IMR-90 (cell line): Measurements from ENCODE around the gene ACOT2. TPM values are rescaled to one million over a fixed set of nuclear protein-coding genes. Genes with fewer than 3 reads are reported as not detected.

ENCODE experiments used
- ATAC-seq: fragments of 200-7000 bp; cut with Tn5 transposase; 2 replicates; pipeline ENCODE4 v1.9.1; 2020; ENCODE audit warnings: low read depth, mild to moderate bottlenecking, moderate library complexity
- BruUV-seq: library from RNA; stranded (reverse); fragments of 400-500 nt; replicated peaks from 2 replicates; lab custom pipeline; 2021; lab: Mats Ljungman, UMichigan
- CTCF ChIA-PET: fragments of 300-600 bp; formaldehyde crosslinking; extraction: SDS; loops from one replicate; lab custom pipeline; 2021; ENCODE audit warnings: antibody characterized with exemption; lab: Yijun Ruan, JAX
- POLR2A ChIA-PET: fragments of 300-600 bp; sonication (Branson Sonifier 250); formaldehyde crosslinking; loops from one replicate; lab custom pipeline; 2022; ENCODE audit warnings: antibody characterized with exemption; ENCODE audit not compliant: unreplicated experiment; lab: Charles Lee
- DNase-seq: peaks from one replicate; pipeline ENCODE4 v3.0.0; 2013
- H2AFZ ChIP-seq: replicated peaks from 2 replicates; pipeline ENCODE3; 2013; ENCODE audit warnings: low read length, mild to moderate bottlenecking; ENCODE audit not compliant: poor library complexity
- H2AK5ac ChIP-seq: 2 replicates; pipeline ENCODE4 v1.6.1; 2013; ENCODE audit warnings: low read depth, low read length, inconsistent platforms
- H2AK9ac ChIP-seq: replicated peaks from 2 replicates; pipeline ENCODE3; 2013; ENCODE audit warnings: mild to moderate bottlenecking, low read depth, low read length, moderate library complexity; ENCODE audit not compliant: poor library complexity
- H2BK120ac ChIP-seq: 2 replicates; pipeline ENCODE4 v1.6.1; 2013; ENCODE audit warnings: low read depth, low read length, inconsistent platforms
- H2BK15ac ChIP-seq: 3 replicates; pipeline ENCODE4 v1.6.1; 2013; ENCODE audit warnings: low read depth, low read length, inconsistent platforms
- H2BK20ac ChIP-seq: 2 replicates; pipeline ENCODE4 v1.6.1; 2013; ENCODE audit warnings: low read depth, mild to moderate bottlenecking, inconsistent platforms, low read length, moderate library complexity
- H2BK5ac ChIP-seq: 2 replicates; pipeline ENCODE4 v1.6.1; 2013; ENCODE audit warnings: mild to moderate bottlenecking, low read depth, low read length, inconsistent platforms; ENCODE audit not compliant: poor library complexity, severe bottlenecking
- H3K14ac ChIP-seq: replicated peaks from 2 replicates; pipeline ENCODE4 v1.6.1; 2013; ENCODE audit warnings: low read depth, low read length, inconsistent platforms
- H3K18ac ChIP-seq: 2 replicates; pipeline ENCODE4 v1.6.1; 2013; ENCODE audit warnings: low read depth, low read length, control low read depth
- H3K23ac ChIP-seq: 2 replicates; pipeline ENCODE4 v1.6.1; 2013; ENCODE audit warnings: low read depth, low read length, inconsistent platforms
- H3K27ac ChIP-seq: 2 replicates; pipeline ENCODE4 v1.5.1; 2013; ENCODE audit warnings: mild to moderate bottlenecking, control low read depth, low read length; ENCODE audit not compliant: insufficient read depth
- H3K27me3 ChIP-seq: 2 replicates; pipeline ENCODE4 v1.6.1; 2013; ENCODE audit warnings: low read length; ENCODE audit not compliant: control insufficient read depth, insufficient read depth
- H3K36me3 ChIP-seq: 2 replicates; pipeline ENCODE4 v1.6.1; 2013; ENCODE audit warnings: low read length, mixed read lengths; ENCODE audit not compliant: control insufficient read depth, insufficient read depth
- H3K4ac ChIP-seq: 2 replicates; pipeline ENCODE4 v1.6.1; 2013; ENCODE audit warnings: low read depth, low read length, inconsistent platforms
- H3K4me1 ChIP-seq: 2 replicates; pipeline ENCODE4 v1.6.1; 2013; ENCODE audit warnings: low read length, mixed read lengths; ENCODE audit not compliant: control insufficient read depth, insufficient read depth
- H3K4me2 ChIP-seq: 2 replicates; pipeline ENCODE4 v1.6.1; 2013; ENCODE audit warnings: low read depth, mild to moderate bottlenecking, control low read depth, low read length, moderate library complexity
- H3K4me3 ChIP-seq: 2 replicates; pipeline ENCODE4 v1.5.1; 2013; ENCODE audit warnings: low read depth, mild to moderate bottlenecking, control low read depth, low read length, moderate library complexity; ENCODE audit not compliant: insufficient read depth
- H3K56ac ChIP-seq: 2 replicates; pipeline ENCODE4 v1.6.1; 2013; ENCODE audit warnings: low read length, inconsistent platforms; ENCODE audit not compliant: insufficient read depth; ENCODE audit errors: extremely low read depth
- H3K79me1 ChIP-seq, 2 experiments: 2 replicates each; pipeline ENCODE4 v1.6.1; 2013; ENCODE audit warnings: low read length in 2 of 2, inconsistent platforms in 1 of 2, low read depth in 1 of 2
- H3K9ac ChIP-seq: 2 replicates; pipeline ENCODE4 v1.6.1; 2013; ENCODE audit warnings: low read depth, low read length, control low read depth
- H3K9me1 ChIP-seq: 2 replicates; pipeline ENCODE4 v1.6.1; 2013; ENCODE audit warnings: low read length, inconsistent platforms; ENCODE audit not compliant: insufficient read depth
- H3K9me3 ChIP-seq: 2 replicates; pipeline ENCODE4 v1.6.1; 2013; ENCODE audit warnings: low read length; ENCODE audit not compliant: control insufficient read depth, insufficient read depth
- H4K20me1 ChIP-seq: 2 replicates; pipeline ENCODE4 v1.6.1; 2013; ENCODE audit warnings: low read length, inconsistent platforms; ENCODE audit not compliant: insufficient read depth
- H4K5ac ChIP-seq: 2 replicates; pipeline ENCODE4 v1.6.1; 2013; ENCODE audit warnings: mild to moderate bottlenecking, low read depth, low read length, control low read depth
- H4K8ac ChIP-seq, 2 experiments: 2 replicates each; pipeline ENCODE4 v1.6.1; 2013; ENCODE audit warnings: low read depth in 2 of 2, low read length in 2 of 2, control low read depth in 1 of 2, inconsistent platforms in 1 of 2
- H4K91ac ChIP-seq: 2 replicates; pipeline ENCODE4 v1.6.1; 2013; ENCODE audit warnings: low read depth, low read length, inconsistent platforms; ENCODE audit not compliant: insufficient read depth
- SMC3 ChIP-seq: fragments of 150-350 bp; IDR thresholded peaks from 2 replicates; pipeline ENCODE4 v1.6.1; 2016; ENCODE audit warnings: low read depth, mild to moderate bottlenecking, antibody characterized with exemption, low read length, moderate library complexity
- WGBS, 2 experiments: methylation state at CpG; one replicate each; pipeline versions ENCODE4 v1.1.5 to v1.1.7; 2013; ENCODE audit warnings: missing lambda C conversion rate in 2 of 2; ENCODE audit not compliant: insufficient read length in 1 of 2; ENCODE audit errors: extremely low coverage in 2 of 2; 5-methylcytosine and 5-hydroxymethylcytosine counted together
- dilution Hi-C: fragments of 300-500 bp; cut with HindIII; formaldehyde crosslinking; loops from one replicate; pipeline ENCODE4 v1.14.3; 2018; ENCODE audit warnings: low sequenced_read_pairs; ENCODE audit not compliant: unreplicated experiment
- in situ Hi-C: fragments of 300-500 bp; cut with MboI; formaldehyde crosslinking; loops from 3 replicates; pipeline ENCODE4 v1.14.3; 2019; ENCODE audit warnings: low sequenced_read_pairs, inconsistent platforms, mixed read lengths
- intact Hi-C: fragments of 100-400 bp; cut with micrococcal nuclease; formaldehyde crosslinking; loops from 2 replicates; pipeline ENCODE4 v1.10.0; 2022
- polyA plus RNA-seq, 3 experiments: library from polyadenylated mRNA; depleted of rRNA; stranded (reverse); fragments of >200 nt; gene quantifications; 2 replicates each; pipeline ENCODE4 v1.2.3, GENCODE V29; 2012; ENCODE audit warnings: low replicate concordance in 1 of 3
- total RNA-seq: library from RNA; depleted of rRNA; stranded (reverse); fragments of >200 nt; gene quantifications from 2 replicates; pipeline ENCODE4 v1.2.3, GENCODE V29; 2012; rRNA removed

The ACOT2 gene
- total and polyA plus RNA-seq, 2 of the 4 experiments (the other 2 are of a cell fraction): 24.7 to 33.1 TPM

- no peak overlapping the region for H2AK9ac ChIP-seq
- BruUV-seq: no TSS peak
Observed at GRCh38 chr14:73623504-73624054, 54.6 kb downstream of the ACOT2 start.

More at GRCh38 chr14:73623504-73624054, 54.6 kb downstream of the ACOT2 start:
- no peak overlapping the region for H2BK15ac ChIP-seq
- no peak overlapping the region for H3K4ac ChIP-seq
- DNase-seq (no peak), ATAC-seq (no peak)
- TF ChIP-seq SMC3: no peak
- H3K27ac ChIP-seq: no peak overlapping the region
- H3K56ac ChIP-seq: no peak overlapping the region
- ChIA-PET POLR2A (no interaction called here), CTCF (no interaction called here)
- H4K91ac ChIP-seq: no peak overlapping the region
- H2AFZ ChIP-seq: no peak overlapping the region
- no peaks in the 10 kb centered on the region for H3K36me3 ChIP-seq
- H4K5ac ChIP-seq: no peak overlapping the region
- no CpG with 5 or more reads among the region's 4 CpGs for WGBS, 2 experiments
- no peak overlapping the region for H4K8ac ChIP-seq
- H3K9me1 ChIP-seq: no peaks in the 10 kb centered on the region
- H2BK5ac ChIP-seq: no peak overlapping the region
- no peak overlapping the region for H3K14ac ChIP-seq
- no peak overlapping the region for H2AK5ac ChIP-seq
- intact Hi-C loops: no loop called here
- H4K20me1 ChIP-seq: no peaks in the 10 kb centered on the region
- H3K4me1 ChIP-seq: no peaks in the 10 kb centered on the region
- no peak overlapping the region for H2BK120ac ChIP-seq
- peaks cover 8% of the 10 kb centered on the region for H3K27me3 ChIP-seq
- no peak overlapping the region for H3K4me3 ChIP-seq
- no peak overlapping the region for H3K4me2 ChIP-seq
- no peaks in the 10 kb centered on the region for H3K9me3 ChIP-seq
- no peak overlapping the region for H3K23ac ChIP-seq
- no peak overlapping the region for H3K18ac ChIP-seq
- dilution Hi-C loops: no loop called here
- in situ Hi-C loops: no loop called here
- no peak overlapping the region for H3K9ac ChIP-seq
- no peaks in the 10 kb centered on the region for H3K79me1 ChIP-seq
- H2BK20ac ChIP-seq: no peak overlapping the region

Other genes with a start within 250 kb of the ACOT2 start
- gene NUMB, start 110.7 kb upstream of the ACOT2 start, total RNA-seq: 41.7 and 45.9 TPM in 2 replicates
- gene NUMB, start 110.7 kb upstream of the ACOT2 start, polyA plus RNA-seq (2012; rRNA removed): 114 and 135 TPM in 2 replicates
- 11.7 and 12.9 TPM in 2 replicates for gene RIOX1, start 78.3 kb upstream of the ACOT2 start, total RNA-seq
- 9.5 and 10.1 TPM in 2 replicates for gene RIOX1, start 78.3 kb upstream of the ACOT2 start, polyA plus RNA-seq (2012; rRNA removed)
- 5.2 and 5.6 TPM in 2 replicates for gene ACOT1, start 32.1 kb upstream of the ACOT2 start, total RNA-seq
- gene ACOT1, start 32.1 kb upstream of the ACOT2 start, polyA plus RNA-seq (2012; rRNA removed): 4.8 and 5.5 TPM in 2 replicates
- gene HEATR4, start 10.3 kb upstream of the ACOT2 start, total RNA-seq: not detected in 2 replicates
- gene HEATR4, start 10.3 kb upstream of the ACOT2 start, polyA plus RNA-seq (2012; rRNA removed): not detected in 2 replicates
- gene ACOT4, start 22.7 kb downstream of the ACOT2 start, total RNA-seq: 0.28 and 0.54 TPM in 2 replicates
- gene ACOT4, start 22.7 kb downstream of the ACOT2 start, polyA plus RNA-seq (2012; rRNA removed): 0.22 and 0.34 TPM in 2 replicates
- gene ACOT6, start 43.3 kb downstream of the ACOT2 start, total RNA-seq: not detected in 2 replicates
- not detected in 2 replicates for gene ACOT6, start 43.3 kb downstream of the ACOT2 start, polyA plus RNA-seq (2012; rRNA removed)
- gene DNAL1, start 75.8 kb downstream of the ACOT2 start, total RNA-seq: 5.4 and 9.7 TPM in 2 replicates
- 3.2 and 4.5 TPM in 2 replicates for gene DNAL1, start 75.8 kb downstream of the ACOT2 start, polyA plus RNA-seq (2012; rRNA removed)
- gene PNMA1, start 145.2 kb downstream of the ACOT2 start, total RNA-seq: 6.5 and 7.5 TPM in 2 replicates
- gene PNMA1, start 145.2 kb downstream of the ACOT2 start, polyA plus RNA-seq (2012; rRNA removed): 21.0 and 28.2 TPM in 2 replicates